ENCODE results near the gene ACADS.
A peak's percentile ranks its signal among the peaks of the same experiment; 100 is the strongest.

The ACADS gene

DNA sequence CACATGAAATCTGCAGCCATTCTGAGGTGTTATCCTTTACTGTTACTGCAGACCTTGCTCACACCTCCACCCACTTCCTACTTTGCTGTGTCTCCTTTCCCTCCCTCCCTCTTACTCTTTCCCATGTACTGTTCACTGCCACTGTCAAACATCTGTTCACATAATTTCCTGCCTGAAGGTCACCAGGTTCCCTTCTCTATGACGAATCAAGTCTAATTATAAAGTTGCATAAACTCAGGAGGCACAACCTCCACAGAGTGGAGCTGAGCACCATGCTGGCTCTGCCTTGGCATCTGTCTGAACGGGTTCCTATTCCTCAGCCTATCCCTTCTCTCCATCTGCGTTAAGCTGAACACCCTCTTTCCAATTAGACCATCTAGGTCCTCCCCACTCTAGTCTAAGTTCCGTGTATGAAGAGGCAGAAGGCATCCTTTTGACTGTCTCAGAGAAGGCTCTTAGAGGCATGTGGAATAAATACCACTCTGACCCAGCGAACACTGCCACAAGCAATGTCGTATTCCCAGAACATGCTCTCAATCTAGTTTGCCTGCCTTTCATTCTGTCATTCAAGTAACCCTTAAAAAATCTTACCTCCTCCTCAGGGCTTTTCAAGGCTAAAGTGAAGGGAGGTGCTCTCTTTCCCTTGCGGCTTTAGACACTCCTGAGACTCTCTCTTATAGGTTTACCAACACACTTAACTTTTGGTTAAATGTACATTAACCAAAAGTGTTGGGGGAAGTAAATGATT, 48.7 kb downstream of the ACADS start (continued):
- TF ChIP-seq, protein P1, sequence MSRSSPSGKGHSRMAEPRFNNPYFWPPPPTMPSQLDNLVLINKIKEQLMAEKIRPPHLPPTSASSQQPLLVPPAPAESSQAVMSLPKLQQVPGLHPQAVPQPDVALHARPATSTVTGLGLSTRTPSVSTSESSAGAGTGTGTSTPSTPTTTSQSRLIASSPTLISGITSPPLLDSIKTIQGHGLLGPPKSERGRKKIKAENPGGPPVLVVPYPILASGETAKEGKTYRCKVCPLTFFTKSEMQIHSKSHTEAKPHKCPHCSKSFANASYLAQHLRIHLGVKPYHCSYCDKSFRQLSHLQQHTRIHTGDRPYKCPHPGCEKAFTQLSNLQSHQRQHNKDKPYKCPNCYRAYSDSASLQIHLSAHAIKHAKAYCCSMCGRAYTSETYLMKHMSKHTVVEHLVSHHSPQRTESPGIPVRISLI (tag by site-specific recombination; IDR thresholded peaks at IDR 0.05), result no peak
- TF ChIP-seq IKZF3 (tag by site-specific recombination; IDR thresholded peaks at IDR 0.05) (no peak), ZNF292 (tag by site-specific recombination; IDR thresholded peaks at IDR 0.05; ENCODE audit: borderline replicate concordance, low read depth) (no peak), ZNF510 (tag by site-specific recombination; IDR thresholded peaks at IDR 0.05; ENCODE audit: insufficient replicate concordance) (no peak), ZNF791 (tag by site-specific recombination; IDR thresholded peaks at IDR 0.05) (no peak)
- TF ChIP-seq, protein P2, sequence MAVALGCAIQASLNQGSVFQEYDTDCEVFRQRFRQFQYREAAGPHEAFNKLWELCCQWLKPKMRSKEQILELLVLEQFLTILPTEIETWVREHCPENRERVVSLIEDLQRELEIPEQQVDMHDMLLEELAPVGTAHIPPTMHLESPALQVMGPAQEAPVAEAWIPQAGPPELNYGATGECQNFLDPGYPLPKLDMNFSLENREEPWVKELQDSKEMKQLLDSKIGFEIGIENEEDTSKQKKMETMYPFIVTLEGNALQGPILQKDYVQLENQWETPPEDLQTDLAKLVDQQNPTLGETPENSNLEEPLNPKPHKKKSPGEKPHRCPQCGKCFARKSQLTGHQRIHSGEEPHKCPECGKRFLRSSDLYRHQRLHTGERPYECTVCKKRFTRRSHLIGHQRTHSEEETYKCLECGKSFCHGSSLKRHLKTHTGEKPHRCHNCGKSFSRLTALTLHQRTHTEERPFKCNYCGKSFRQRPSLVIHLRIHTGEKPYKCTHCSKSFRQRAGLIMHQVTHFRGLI (tag by site-specific recombination; IDR thresholded peaks at IDR 0.05), result no peak

DNA sequence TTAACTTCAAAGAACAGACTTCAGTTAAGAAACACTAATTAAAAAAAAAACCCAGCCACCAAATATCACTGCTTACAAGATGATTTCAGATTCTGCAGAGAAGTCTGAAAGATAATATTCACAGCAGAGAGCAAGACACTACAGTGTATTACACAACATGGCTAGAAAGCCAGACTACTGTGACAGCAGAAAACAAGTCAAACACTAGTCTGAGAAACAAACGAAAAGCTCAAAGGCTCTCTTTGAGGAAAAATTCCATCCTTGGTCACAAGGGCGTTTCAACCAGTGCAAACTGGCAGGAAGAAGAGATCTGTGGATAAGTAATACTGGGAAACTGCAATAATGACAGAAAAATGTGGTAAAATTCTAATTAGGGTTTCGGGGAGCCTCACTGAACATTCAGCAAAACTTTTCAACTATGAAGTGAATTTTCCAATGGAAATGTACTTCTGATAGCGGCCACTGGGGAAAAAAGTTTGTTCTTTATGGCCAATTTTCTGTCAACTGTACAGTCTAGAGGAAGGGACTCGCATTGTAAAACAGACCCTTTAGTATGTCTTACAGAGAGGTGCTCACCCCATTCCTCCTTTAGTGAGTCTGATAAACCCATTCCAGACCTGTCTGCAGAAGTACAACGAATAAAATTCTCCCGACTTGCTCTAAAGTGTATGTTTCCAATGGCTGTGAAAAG, 50.4 kb downstream of the ACADS start:
- no peaks in the 10 kb centered on the region for H3K9me3 ChIP-seq (ENCODE audit: control insufficient read depth, insufficient read depth, low read depth, low read length)
- no peak overlapping the region for H3K4me3 ChIP-seq (ENCODE audit: low read depth, low read length)
- CTCF ChIA-PET, result interaction anchor here (0.6 to 0.9 kb wide), 4 partner anchors 10 to 151 kb away, joined by 3 to 4 read pairs (median 3); no protein-coding TSS in a partner anchor
- no peaks in the 10 kb centered on the region for H3K4me1 ChIP-seq (ENCODE audit: control insufficient read depth, insufficient read depth, low read length)
- POLR2A ChIA-PET, result no interaction called here
- H3K36me3 ChIP-seq (ENCODE audit: control insufficient read depth in 2 of 2, insufficient read depth in 1 of 2, low read length in 2 of 2), result peaks cover 6 to 29% of the 10 kb centered on the region in 2 experiments
- TF ChIP-seq, protein P3, sequence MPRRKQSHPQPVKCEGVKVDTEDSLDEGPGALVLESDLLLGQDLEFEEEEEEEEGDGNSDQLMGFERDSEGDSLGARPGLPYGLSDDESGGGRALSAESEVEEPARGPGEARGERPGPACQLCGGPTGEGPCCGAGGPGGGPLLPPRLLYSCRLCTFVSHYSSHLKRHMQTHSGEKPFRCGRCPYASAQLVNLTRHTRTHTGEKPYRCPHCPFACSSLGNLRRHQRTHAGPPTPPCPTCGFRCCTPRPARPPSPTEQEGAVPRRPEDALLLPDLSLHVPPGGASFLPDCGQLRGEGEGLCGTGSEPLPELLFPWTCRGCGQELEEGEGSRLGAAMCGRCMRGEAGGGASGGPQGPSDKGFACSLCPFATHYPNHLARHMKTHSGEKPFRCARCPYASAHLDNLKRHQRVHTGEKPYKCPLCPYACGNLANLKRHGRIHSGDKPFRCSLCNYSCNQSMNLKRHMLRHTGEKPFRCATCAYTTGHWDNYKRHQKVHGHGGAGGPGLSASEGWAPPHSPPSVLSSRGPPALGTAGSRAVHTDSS (tag by site-specific recombination; IDR thresholded peaks at IDR 0.05), result no peak
- TF ChIP-seq ZNF223 (tag by site-specific recombination; IDR thresholded peaks at IDR 0.05), result no peak
- TF ChIP-seq ZNF701 (tag by site-specific recombination; IDR thresholded peaks at IDR 0.05), result no peak
- TF ChIP-seq ZNF394 (tag by site-specific recombination; IDR thresholded peaks at IDR 0.05; ENCODE audit: borderline replicate concordance), result no peak
- TF ChIP-seq ZNF391 (tag by site-specific recombination; IDR thresholded peaks at IDR 0.05; ENCODE audit: borderline replicate concordance, low read depth), result no peak
- no peak for TF ChIP-seq ZNF707 (tag by site-specific recombination; IDR thresholded peaks at IDR 0.05)
- TF ChIP-seq ZNF623 (tag by site-specific recombination; IDR thresholded peaks at IDR 0.05), result no peak
- no peak overlapping the region for H3K27ac ChIP-seq (ENCODE audit: extremely low read depth, low read depth, low read length)

DNA sequence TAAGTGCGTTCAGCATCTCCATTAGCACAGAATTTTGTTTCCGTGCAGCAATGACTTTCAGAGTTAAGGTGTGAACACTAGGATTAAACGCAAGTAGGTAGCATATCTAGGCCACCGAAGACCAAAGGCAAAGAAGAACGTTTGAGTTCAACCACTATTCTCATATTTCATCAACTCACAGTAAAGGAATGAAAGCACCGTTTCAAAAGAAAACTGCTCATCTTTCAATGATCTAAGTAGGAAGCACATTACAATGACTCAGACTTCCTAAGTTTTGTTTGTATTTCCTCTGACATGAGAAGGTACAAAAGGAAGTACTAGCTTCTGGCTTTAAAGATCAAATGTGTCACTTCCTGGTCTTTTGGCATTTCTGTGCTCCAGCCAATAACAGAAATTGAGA, 57.6 kb downstream of the ACADS start:
- POLR2A ChIA-PET, result no interaction called here
- Histone ChIP-seq H3K27ac (ENCODE audit: extremely low read depth, low read depth, low read length) (no peak overlapping the region), H3K4me3 (ENCODE audit: low read depth, low read length) (no peak overlapping the region), H3K36me3 (ENCODE audit: control insufficient read depth in 2 of 2, insufficient read depth in 1 of 2, low read length in 2 of 2) (peaks cover 19 to 30% of the 10 kb centered on the region in 2 experiments), H3K9me3 (ENCODE audit: control insufficient read depth, insufficient read depth, low read depth, low read length) (no peaks in the 10 kb centered on the region), H3K4me1 (ENCODE audit: control insufficient read depth, insufficient read depth, low read length) (no peaks in the 10 kb centered on the region)
- CTCF ChIA-PET, result no interaction called here
- TF ChIP-seq, protein P4, sequence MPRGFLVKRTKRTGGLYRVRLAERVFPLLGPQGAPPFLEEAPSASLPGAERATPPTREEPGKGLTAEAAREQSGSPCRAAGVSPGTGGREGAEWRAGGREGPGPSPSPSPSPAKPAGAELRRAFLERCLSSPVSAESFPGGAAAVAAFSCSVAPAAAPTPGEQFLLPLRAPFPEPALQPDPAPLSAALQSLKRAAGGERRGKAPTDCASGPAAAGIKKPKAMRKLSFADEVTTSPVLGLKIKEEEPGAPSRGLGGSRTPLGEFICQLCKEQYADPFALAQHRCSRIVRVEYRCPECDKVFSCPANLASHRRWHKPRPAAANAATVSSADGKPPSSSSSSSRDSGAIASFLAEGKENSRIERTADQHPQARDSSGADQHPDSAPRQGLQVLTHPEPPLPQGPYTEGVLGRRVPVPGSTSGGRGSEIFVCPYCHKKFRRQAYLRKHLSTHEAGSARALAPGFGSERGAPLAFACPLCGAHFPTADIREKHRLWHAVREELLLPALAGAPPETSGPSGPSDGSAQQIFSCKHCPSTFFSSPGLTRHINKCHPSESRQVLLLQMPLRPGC (tag by site-specific recombination; IDR thresholded peaks at IDR 0.05), result 0 out of 2 replicates have a peak, but pooled peaks have one; percentile 23
- TF ChIP-seq ZNF140 (tag by site-specific recombination; IDR thresholded peaks at IDR 0.05), result no peak

Data from HEK293 (cell line).